ENCODE results near the gene SCARB2.

GRCh38 chr4:76156635-76157034 is 57.0 kb downstream of the SCARB2 start:
- TF ChIP-seq ELF1 (IDR thresholded peaks at IDR 0.05; ENCODE audit: borderline replicate concordance, low read depth) (no peak), EZH2phosphoT487 (IDR thresholded peaks at IDR 0.05; ENCODE audit: borderline replicate concordance) (no peak)

Measured in HCT116 (cell line).